ENCODE data around the gene EXOSC5. TPM values are rescaled to one million over a fixed set of nuclear protein-coding genes. Genes with fewer than 3 reads are reported as not detected.

EXOSC5 gene
- polyA plus RNA-seq, 1 of the 3 experiments (the other 2 are of a cell fraction) = 74.1 TPM

DNA sequence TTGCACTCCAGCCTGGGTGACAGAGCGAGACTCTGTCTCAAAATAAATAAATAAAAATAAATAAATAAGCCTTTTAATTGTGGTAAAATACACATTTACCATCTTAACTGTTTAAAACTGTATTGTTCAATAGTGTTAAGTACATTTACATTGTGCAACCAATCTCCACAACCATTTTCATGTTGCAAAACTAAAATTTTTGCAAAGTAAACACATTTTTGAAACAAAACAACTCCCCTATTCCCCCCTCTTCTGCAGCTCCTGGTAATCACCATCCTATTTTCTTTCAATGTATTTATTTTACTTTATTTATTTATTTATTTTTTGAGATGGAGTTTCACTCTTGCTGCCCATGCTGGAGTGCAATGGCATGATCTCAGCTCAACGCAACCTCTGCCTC is 27.4 kb downstream of the EXOSC5 start:
- CTCF ChIA-PET = interaction anchor here (1.4 kb wide), 1 partner anchor 905 kb away, joined by 3 read pairs; no protein-coding TSS in a partner anchor
- Histone ChIP-seq H3K4me2 (no peak overlapping the region), H3K4me3 (ENCODE audit: low read depth in 2 of 2, low read length in 1 of 2) (no peak overlapping the region), H3K79me2 (ENCODE audit: insufficient read depth) (peaks cover 63% of the 10 kb centered on the region), H4K20me1 (ENCODE audit: insufficient read depth) (peaks cover 17% of the 10 kb centered on the region; the same call in 1 of the 2 replicates), H2AFZ (ENCODE audit: low read depth) (no peak overlapping the region), H3F3A (replicated peaks; ENCODE audit: insufficient read depth) (peaks cover 29% of the 10 kb centered on the region), H3K9ac (no peak overlapping the region), H3K27ac (ENCODE audit: low read depth in 2 of 2, low read length in 1 of 2) (no peak overlapping the region), H3K27me3 (ENCODE audit: insufficient read depth) (no peaks in the 10 kb centered on the region), H3K4me1 (ENCODE audit: control insufficient read depth in 1 of 2, insufficient read depth in 2 of 2, low read depth in 1 of 2, low read length in 1 of 2) (peaks cover 14 to 21% of the 10 kb centered on the region in 2 experiments; a peak in 3 of 4 replicates), H3K9me3 (no peaks in the 10 kb centered on the region), H3K36me3 (replicated peaks in 1 of 2; ENCODE audit: control insufficient read depth in 1 of 2, insufficient read depth in 2 of 2, low read length in 1 of 2) (peaks cover 0 to 3% of the 10 kb centered on the region in 2 experiments), H3K9me2 (no peaks in the 10 kb centered on the region)
- no peak for TF ChIP-seq FOSL2 (IDR thresholded peaks at IDR 0.05; ENCODE audit: borderline replicate concordance, low read depth)
- no peak for TF ChIP-seq YY1 (IDR thresholded peaks at IDR 0.05; ENCODE audit: low read depth)
- no peak for TF ChIP-seq NFIC (IDR thresholded peaks at IDR 0.05; ENCODE audit: borderline replicate concordance)
- no peak for TF ChIP-seq SIN3A (IDR thresholded peaks at IDR 0.05; ENCODE audit: borderline replicate concordance, low read depth, low read length)
- TF ChIP-seq, protein P1, sequence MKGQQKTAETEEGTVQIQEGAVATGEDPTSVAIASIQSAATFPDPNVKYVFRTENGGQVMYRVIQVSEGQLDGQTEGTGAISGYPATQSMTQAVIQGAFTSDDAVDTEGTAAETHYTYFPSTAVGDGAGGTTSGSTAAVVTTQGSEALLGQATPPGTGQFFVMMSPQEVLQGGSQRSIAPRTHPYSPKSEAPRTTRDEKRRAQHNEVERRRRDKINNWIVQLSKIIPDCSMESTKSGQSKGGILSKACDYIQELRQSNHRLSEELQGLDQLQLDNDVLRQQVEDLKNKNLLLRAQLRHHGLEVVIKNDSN (IDR thresholded peaks at IDR 0.05; ENCODE audit: borderline replicate concordance, low read depth) = no peak
- TF ChIP-seq, protein P2, sequence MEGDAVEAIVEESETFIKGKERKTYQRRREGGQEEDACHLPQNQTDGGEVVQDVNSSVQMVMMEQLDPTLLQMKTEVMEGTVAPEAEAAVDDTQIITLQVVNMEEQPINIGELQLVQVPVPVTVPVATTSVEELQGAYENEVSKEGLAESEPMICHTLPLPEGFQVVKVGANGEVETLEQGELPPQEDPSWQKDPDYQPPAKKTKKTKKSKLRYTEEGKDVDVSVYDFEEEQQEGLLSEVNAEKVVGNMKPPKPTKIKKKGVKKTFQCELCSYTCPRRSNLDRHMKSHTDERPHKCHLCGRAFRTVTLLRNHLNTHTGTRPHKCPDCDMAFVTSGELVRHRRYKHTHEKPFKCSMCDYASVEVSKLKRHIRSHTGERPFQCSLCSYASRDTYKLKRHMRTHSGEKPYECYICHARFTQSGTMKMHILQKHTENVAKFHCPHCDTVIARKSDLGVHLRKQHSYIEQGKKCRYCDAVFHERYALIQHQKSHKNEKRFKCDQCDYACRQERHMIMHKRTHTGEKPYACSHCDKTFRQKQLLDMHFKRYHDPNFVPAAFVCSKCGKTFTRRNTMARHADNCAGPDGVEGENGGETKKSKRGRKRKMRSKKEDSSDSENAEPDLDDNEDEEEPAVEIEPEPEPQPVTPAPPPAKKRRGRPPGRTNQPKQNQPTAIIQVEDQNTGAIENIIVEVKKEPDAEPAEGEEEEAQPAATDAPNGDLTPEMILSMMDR (IDR thresholded peaks at IDR 0.05) = no peak
- TF ChIP-seq MEF2A (IDR thresholded peaks at IDR 0.05; ENCODE audit: borderline replicate concordance, low read depth) = no peak
- TF ChIP-seq, protein P3, sequence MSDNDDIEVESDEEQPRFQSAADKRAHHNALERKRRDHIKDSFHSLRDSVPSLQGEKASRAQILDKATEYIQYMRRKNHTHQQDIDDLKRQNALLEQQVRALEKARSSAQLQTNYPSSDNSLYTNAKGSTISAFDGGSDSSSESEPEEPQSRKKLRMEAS (IDR thresholded peaks at IDR 0.05; ENCODE audit: low read depth) = no peak
- TF ChIP-seq RCOR1 (IDR thresholded peaks at IDR 0.05; ENCODE audit: low read length) = no peak
- TF ChIP-seq FOXJ3 (CRISPR knock-in tag; IDR thresholded peaks at IDR 0.05) = no peak
- no peak for TF ChIP-seq FOXM1 (IDR thresholded peaks at IDR 0.05; ENCODE audit: low read depth)
- no peak for TF ChIP-seq NRF1 (IDR thresholded peaks at IDR 0.05; ENCODE audit: low read depth, low read length)
- TF ChIP-seq TAF1 (IDR thresholded peaks at IDR 0.05; ENCODE audit: borderline replicate concordance, low read depth, low read length) = no peak
- TF ChIP-seq JUND (IDR thresholded peaks at IDR 0.05) = no peak
- TF ChIP-seq EP300 (IDR thresholded peaks at IDR 0.05; ENCODE audit: borderline replicate concordance in 1 of 2, low read depth in 1 of 2, low read length in 1 of 2) = no peak
- TF ChIP-seq ELF1 (IDR thresholded peaks at IDR 0.05) = no peak
- TF ChIP-seq, protein P4, sequence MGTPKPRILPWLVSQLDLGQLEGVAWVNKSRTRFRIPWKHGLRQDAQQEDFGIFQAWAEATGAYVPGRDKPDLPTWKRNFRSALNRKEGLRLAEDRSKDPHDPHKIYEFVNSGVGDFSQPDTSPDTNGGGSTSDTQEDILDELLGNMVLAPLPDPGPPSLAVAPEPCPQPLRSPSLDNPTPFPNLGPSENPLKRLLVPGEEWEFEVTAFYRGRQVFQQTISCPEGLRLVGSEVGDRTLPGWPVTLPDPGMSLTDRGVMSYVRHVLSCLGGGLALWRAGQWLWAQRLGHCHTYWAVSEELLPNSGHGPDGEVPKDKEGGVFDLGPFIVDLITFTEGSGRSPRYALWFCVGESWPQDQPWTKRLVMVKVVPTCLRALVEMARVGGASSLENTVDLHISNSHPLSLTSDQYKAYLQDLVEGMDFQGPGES (IDR thresholded peaks at IDR 0.05; ENCODE audit: low read depth, low read length) = no peak
- no peak for TF ChIP-seq SMC3 (IDR thresholded peaks at IDR 0.05; ENCODE audit: low read depth, low read length)
- TF ChIP-seq, protein P5, sequence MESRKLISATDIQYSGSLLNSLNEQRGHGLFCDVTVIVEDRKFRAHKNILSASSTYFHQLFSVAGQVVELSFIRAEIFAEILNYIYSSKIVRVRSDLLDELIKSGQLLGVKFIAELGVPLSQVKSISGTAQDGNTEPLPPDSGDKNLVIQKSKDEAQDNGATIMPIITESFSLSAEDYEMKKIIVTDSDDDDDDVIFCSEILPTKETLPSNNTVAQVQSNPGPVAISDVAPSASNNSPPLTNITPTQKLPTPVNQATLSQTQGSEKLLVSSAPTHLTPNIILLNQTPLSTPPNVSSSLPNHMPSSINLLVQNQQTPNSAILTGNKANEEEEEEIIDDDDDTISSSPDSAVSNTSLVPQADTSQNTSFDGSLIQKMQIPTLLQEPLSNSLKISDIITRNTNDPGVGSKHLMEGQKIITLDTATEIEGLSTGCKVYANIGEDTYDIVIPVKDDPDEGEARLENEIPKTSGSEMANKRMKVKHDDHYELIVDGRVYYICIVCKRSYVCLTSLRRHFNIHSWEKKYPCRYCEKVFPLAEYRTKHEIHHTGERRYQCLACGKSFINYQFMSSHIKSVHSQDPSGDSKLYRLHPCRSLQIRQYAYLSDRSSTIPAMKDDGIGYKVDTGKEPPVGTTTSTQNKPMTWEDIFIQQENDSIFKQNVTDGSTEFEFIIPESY (IDR thresholded peaks at IDR 0.05; ENCODE audit: borderline replicate concordance, low read depth) = no peak
- POLR2A ChIA-PET = interaction anchor here (0.6 kb wide), 1 partner anchor 11 kb away, joined by 3 read pairs; no protein-coding TSS in a partner anchor
- 96% methylated on average over 2 of the region's 2 CpGs for WGBS (ENCODE audit: low lambda C conversion rate)
- DNase-seq = no peak

Measured in SK-N-SH (cell line).